LoVo (cell line): ENCODE measurements around the gene BBS9.

Experiments used
- DNase-seq: peaks from one replicate; pipeline ENCODE4 v3.0.0-alpha.2; 2016; ENCODE audit warnings: low spot score

BBS9 gene

DNA sequence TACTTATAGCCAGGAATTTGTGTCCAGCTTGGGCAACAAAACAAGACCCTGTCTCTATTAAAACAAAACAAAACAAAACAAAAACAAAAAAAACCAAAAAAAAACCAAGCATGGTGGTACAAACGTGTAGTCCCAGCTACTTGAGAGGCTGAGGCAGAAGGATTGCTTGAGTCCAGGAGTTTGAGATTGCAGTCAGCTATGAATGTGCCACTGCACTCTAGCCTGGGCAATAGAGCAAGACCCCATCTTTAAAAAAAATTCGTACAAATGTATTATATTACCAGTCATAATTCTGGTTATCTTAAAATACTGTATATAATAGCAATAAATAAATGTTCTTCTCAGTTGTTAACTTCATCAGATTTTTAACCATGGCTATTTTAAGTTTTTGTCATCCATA, 2.3 kb upstream of the BBS9 start:
- DNase-seq: no peak

DNA sequence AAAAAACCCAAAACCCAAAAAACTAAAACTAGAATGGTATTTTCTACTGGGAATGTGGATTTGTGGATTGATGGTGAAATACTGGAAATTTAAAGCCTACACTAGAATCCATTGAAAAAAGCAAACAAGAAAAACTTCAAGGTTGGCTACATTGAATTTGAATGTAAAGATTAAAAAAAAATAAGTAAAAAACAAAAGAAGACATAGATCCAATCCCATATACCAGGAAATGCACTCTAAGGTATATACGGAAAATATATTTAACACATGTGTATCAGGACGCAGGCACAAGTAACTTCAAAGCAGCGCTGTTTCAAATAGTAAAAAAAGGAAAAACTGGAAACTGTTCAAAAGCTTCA, 754 bp upstream of the BBS9 start:
- DNase-seq: no peak

DNA sequence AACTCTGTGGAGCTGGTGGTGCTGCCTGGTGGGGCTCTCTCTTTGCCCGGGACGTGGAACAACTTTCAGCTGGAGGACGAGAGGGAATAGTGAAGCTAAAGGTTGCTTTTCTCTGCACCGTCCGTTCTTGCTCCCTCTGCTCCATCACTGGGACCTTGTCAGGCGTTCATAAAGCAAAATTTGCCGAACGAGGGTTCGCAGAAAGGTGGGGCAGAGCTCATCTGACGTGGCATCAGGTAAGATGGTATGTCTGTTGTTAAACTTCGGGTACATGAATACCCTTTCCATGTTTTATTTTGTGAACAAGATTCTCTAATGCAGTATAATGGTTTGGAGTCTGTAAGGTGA, 416 bp downstream of the BBS9 start:
- no peak for DNase-seq

DNA sequence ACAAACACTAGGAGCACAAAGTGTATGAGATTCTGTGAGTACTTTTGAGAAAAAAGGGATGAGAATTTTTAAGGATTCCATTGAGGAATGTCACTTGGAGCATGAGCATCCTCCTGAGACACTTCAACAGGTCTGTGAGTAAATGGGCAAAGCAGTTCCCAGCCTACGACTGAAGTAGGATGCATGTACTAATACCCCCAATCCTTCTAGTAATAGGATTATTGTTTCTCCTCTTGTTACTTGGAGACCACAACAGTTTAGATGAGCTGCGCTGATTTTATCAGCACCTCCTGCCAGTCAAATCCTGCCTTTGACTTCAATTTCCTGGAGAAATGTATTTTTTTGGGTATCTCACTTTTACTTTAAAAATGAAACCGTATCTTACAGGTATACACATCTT, 820 bp downstream of the BBS9 start:
- no peak for DNase-seq

DNA sequence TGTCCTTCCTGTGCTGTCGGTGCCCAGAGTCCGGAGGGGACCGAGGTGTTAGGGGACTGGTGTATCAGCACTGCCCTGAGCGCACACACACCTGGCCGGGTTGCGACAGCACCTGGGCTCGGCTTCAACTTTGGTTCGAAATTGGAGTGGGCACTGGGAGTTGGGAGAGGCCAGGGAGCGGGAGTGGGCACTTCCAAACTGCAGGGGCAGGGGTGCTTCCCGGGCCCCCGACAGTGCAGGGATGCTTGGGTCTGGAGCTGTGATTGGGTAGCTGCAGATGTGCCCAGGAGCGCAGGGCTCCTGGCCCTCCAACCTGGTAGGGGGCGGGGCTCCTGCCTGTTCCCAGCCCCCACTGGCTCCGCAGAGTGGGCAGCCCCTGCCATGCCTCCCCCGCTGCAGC, 7.7 kb downstream of the BBS9 start:
- no peak for DNase-seq

DNA sequence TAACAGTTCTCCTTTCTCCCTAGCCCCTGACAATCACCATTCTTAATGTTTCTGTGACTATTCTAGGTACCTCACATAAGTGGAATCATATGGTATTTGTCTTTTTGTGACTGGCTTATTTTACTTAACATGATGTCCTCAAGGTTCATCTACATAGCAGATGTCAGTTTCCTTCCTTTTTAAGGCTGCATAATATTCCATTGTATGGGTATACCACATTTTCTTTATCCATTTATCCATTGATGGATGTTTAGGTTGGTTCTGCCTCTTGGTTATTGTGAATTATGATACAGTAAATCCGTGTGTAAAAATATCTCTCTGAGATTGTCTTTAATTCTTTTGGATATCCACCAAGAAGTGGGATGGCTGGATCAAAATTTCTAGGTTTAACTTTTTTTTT, 13.2 kb downstream of the BBS9 start:
- DNase-seq: no peak

DNA sequence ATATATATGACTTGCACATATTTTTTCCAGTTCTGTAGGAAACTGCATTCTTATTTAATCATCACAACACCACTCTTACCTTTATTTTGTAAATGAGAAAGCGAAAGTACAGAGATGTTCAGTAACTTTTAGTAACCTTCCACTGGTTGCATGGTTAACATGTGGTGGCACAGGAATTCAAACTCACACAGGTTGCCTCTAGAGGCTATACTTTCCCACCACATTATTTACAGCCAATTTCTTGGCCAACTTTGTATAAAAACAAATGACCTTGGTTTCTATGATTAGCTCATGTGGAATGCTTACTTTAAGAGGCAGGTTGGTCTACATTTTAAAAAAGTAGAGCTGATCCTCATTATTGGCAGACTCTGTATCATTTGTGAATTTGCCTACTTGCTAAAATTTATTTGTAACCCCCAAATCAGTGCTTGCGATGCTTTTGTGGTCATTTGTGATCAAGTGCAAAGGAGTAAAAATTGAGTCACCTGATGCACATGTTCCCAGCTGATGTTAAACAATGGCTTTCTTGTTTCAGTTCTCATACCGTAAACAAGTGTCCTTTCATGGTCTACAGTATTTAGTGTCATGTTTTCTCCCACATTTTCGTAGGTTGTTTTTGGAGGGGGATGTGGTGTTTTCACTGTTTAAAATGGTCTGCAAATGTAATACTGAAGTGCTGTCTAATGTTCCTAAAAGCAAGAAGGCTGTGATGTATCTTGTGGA, 14.8 kb downstream of the BBS9 start:
- DNase-seq: no peak

DNA sequence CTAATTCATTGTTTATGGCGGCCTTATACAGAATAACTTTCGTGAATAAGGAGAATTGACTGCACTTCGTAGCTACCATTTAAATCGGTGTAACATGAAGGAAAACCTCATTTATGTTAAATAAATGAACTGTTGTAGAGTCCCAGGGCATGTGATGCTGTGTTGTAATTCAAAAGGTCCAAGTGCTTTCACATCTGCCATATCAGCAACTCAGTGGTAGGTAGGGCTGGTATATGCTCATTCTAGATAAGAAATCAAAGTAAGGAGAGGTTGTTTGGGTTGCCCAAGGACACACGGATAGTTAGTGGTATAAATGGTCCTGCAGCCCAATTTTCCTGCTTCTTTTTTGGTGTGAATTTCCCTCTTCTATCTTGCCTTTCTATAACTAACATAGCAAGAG, 15.8 kb downstream of the BBS9 start:
- no peak for DNase-seq

DNA sequence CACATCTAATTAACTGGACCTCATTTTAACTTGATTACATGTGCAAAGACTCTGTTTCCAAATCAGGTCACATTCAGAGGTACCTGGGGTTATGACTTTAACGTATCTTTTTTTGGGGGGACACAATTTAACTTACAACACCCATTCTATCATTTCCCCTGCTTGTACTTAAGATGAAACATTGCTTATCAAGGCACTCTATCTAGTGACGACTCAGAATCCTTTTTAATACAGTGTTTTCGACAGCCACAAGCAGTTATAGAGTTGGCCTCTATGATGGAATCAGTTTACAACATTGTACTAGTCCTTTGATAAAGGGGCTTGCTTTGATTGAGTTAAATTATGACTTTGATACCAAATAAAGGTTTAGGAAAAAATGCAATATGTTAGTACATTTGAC, 22.7 kb downstream of the BBS9 start:
- no peak for DNase-seq

DNA sequence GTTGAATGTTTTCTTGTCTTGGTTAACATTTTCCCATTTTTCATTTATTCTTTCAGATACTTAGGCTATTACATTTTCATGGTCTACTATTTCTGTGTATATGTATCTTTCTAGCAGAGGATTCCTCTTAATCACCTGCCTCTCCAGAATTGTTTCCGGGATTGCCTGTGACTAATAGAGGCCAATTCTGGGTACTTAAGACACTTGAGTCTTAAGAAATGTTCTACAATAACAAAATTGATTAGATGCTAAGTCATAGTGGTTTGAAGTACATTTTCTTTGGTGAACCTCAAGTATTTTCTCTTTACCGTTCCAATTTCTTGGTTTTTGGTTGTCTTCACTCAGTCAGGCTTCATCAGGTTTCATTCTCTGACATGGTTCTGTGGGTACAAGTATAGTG, 26.4 kb downstream of the BBS9 start:
- no peak for DNase-seq

DNA sequence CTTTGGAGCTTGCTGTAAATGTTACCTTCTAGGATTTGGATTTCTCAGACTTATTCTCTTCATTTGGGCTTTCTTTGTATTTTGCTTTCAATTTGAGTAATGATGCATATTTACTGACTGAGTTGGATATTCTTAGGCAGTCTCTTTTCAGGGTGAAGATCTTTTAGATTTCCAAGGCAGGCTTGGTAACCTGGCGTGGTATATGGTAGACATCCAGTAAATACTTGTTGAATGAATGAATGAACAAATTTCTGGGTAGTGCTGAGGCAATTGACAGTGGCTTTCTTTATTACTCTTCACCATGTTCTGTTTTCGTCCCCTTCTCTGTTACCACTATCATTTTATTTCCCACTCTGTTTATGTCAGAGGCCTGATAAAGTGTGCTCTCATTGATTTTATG, 27.1 kb downstream of the BBS9 start:
- no peak for DNase-seq

DNA sequence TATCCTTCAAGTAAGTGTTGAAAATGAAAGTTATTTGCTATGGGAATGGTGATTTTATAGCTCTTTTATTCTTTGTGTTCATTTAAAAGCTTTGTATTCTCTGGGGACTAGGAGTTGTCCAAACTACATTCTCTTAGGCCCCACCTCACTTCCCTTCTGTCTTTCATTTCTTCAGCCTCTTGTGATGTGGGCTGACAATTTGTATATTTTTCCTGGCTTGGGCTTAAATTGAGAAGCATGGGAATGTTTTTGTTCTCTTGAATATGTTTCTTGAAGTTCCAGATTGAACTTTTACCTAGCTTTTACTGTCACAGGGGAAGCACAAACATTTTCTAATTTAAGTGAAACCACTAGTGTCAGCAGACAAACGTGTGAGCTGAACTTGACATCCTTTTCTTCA, 27.9 kb downstream of the BBS9 start:
- DNase-seq: no peak

DNA sequence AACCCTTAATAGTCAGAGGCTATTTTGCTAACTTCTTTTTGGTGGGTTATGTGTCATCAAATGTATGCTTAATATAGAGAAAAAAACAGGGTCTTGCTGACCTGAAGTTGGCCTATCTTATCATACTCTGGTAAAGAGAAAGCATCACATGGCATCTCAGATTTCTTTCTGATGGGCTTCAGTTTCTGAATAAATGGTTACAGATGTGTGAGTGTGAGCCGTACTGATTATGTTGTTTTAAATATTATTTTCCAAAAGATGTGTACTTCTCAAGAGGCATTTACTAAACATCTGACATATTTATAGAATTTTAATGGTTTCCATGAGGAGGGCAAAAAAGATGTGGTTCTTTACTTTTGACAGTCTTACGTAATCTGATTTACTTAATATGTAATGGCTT, 28.4 kb downstream of the BBS9 start:
- no peak for DNase-seq

DNA sequence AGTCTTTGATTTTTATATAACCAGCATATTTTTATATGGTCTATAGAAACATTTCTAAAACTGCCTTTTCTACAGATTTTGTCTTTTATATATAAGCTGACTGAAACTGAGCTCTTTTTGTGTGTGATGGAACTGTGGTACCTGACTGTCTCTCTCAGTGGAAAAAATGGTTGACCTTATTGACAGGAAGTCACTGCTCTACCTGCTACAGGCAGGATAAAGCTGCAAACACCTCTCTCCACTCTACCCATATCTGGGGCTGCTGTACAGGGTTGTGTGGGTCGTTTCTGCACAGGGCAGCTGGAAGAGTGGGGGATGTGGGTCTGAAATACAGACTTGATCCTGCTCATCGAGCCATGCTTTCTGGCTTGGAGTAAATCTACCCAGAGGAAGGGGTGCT, 48.5 kb downstream of the BBS9 start:
- no peak for DNase-seq

DNA sequence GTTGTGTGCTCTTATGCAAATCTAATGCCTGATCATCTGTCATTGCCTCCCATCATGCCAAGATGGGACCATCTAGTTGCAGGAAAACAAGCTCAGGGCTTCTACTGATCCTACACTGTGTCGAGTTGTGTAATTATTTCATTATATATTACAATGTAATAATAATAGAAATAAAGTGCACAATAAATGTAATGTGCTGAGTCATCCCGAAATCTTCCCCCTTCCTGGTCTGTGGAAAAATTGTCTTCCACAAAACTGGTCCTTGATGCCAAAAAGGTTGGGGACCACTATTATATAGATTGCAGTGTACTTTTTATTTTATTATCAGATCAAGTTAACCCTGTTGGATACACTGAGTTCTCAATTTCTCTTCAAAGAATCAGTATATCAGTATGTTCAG, 50.2 kb downstream of the BBS9 start:
- no peak for DNase-seq

DNA sequence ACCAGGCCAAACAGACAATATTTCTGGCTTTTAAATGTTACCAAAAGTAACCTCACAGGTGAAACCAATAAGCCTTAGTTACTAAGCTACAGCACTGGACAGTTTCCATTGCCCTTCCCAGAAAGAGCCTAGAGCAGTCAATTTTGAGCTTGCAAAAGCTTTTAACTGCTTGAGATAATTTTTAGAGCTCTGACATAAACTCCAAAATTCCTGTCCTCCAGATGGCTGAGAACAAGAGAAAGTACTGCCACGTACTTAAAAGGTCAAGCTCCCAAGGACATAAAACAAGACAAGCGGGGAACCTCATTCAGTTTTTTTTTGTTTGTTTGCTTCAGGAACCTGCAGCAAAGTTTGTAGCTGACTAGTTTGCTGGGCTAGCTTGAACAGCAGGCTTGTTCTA, 54.1 kb downstream of the BBS9 start:
- no peak for DNase-seq

DNA sequence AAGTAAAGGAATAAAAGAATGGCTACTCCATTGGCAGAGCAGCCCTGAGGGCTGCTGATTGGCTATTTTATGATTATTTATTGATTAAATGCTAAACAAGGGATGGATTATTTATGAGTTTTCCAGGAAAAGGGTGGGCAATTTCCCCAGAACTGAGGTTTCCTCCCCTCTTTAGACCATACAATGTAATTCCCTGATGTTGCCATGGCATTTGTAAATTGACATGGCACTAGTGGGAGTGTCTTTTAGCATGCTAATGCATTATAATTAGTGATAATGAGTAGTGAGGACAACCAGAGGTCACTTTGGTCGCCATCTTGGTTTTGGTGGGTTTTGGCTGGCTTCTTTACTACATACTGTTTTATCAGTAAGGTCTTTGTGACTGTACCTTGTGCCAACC, 55.5 kb downstream of the BBS9 start:
- DNase-seq: no peak

DNA sequence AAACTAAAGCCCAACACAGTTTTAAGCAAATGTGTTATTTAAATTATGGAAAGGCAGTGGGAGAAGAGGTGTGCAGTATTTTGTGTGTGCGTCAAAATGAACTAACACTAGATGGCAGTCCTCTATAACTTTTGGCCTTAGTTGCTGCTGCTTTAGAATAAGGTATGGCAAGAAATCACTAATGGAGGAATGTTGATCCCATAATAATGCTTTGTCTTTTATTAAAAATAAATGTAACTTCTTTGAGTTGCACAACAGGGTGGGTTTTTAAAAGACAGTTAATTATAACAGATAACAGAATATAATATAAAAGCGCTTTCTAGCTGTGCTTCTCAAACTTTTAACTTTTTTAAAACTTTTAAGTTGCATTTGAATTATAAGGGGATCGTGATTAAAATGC, 56.4 kb downstream of the BBS9 start:
- DNase-seq: peak; percentile 54

DNA sequence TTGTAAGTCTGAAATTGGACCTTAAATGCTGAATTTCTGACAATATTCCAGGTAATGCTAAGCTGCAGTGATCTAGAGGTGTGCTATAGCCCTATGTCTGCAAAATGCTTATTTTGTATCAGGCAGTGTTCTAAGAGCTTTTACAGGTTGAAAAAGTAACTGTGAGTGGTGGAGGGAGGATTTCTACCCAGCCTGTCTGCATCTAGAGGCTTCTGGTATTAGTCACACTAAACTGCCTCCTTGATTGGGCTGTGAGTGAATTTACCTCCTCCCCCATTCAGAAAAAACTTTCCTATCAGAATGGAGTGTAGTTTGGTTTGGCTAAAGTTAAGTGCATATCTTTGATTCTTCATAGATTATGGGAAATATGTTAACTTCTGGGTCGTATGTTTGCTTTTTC, 56.8 kb downstream of the BBS9 start:
- no peak for DNase-seq

DNA sequence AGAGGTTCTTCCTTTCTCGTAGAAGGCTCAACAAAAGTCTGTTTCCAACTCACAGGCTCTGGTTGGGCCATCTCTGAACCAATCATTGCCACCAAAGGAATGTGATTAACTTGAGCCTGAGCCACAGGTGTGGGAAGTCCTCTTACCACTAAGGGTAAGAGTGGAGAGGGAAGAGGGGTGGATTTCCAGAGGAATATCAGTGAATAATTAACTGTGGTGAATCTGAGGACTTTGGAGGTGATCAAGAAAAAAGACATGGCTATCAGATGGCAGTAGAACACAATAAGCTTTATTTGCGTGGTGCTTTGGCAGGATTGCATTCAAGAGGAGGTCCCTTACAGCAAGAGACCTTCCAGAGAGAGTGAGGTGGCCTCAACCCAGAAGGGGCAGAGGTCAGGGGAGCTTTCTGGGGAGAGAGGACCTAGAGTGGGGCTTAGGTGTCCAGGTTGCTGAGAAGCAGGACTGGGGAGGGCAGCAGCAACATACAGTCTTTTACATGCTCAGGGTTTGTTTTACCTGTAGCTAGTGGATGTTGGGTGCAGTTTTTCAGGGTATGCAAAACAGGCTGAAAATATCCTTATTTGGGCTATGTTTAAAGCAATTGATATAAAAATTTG, 61.4 kb downstream of the BBS9 start:
- no peak for DNase-seq

DNA sequence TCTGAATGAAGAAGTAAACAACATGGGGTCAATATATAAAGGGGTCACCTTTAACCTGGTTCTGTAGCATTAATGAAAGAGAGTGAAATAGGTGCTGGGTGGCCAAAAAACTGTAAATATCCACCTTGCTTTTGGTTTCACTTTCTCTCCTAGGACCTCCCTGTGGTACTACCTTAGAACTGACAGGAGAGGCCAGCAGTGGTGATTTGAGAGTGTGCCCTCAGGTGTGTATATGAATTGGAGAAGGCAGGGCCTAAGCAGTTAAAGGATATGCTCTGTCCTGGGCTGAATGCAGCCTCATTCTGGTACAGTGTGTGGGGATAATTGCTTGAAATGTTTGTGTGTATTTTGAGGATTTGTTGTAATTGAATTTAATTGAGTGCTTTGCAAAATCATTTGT, 62.0 kb downstream of the BBS9 start:
- peak; percentile 33 for DNase-seq

DNA sequence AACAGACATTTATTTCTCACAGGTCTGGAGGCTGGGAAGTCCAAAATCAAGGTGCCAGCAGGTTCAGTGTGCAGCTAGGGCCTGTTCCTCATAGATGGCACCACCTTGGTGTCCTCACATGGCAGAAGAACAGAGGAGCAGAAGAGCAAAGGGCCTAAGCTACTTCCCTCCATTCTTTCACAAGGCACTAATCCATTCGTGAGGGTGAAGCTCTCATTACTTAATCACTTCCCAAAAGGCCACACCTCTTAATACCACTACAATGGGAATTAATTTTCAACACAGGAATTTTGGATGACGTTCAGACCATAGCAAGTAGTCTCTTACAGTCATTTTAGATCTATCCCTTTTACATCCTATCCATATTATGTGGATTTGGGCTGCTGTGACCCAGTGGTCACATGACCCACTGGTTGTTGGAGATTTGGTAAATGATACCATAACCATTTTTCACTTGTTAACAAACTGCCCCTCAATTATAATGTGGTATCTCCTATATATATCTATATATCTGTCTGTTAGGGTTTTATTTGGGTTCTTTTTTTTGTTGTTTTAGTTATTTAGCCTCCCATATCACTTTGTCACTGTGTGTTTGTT, 63.4 kb downstream of the BBS9 start:
- no peak for DNase-seq

DNA sequence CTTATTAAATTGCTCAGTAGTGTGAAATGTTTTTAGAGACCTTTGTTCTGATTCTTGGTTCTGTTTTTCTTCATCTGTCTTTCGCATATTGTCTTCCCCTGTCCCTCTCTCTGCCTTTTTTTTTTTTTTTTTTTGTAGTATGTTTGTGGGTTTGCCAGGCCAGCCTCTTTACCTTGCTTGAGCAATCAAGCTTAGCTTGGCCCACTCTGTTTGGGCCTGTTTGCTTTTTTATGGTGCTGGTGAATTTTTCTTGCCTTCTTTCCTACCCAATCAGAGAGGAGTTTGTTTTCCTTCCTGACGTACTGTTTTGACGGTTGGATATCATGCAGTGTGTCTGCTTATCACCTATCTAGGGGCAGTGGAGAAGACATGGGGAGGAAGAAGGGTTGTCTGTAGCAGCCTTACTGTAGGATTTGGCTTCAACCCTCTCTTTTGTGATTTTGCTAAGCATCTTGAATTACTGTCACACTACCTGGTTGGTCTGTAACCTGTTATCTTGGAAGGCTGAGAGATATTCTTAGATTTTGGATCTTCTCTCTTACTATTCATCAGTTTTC, 64.0 kb downstream of the BBS9 start:
- no peak for DNase-seq

DNA sequence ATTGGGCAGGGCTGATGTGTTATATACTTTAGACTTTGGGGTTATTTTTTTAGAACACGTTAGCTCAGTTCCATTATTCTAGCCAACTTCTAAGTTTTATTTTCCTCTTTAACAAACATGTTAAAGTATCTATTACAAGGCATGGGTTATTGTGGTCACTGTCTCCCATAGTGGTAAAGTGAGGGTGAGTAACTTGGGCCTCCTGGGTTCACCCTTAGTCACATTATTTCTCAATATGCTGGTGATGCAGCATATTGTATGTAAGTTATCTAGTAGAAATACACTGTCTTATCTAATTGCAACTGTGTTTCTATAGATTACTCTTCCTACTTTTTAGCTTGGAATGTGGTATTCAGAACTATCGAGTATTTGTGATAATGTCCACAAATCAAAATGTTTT, 65.9 kb downstream of the BBS9 start:
- DNase-seq: no peak
